Measurements from ENCODE around the gene TRIM73. TPM values are rescaled to one million over a fixed set of nuclear protein-coding genes. Genes with fewer than 3 reads are reported as not detected.

The TRIM73 gene
- 0.24 and 1.3 TPM in 2 replicates for total RNA-seq

GRCh38 chr7:75395329-75395728, at the start of gene TRIM73:
TSS of gene TRIM73 (plus strand) at chr7:75395629. CDS start at chr7:75398934, 3,305 bp downstream.

Other genes with a start within 250 kb of the TRIM73 start
- gene POM121C, start 90.7 kb downstream of the TRIM73 start, total RNA-seq, result 6.5 and 9.6 TPM in 2 replicates
- gene SPDYE5, start 96.7 kb downstream of the TRIM73 start, total RNA-seq, result not detected in 2 replicates